GM19463 (cell line): ENCODE measurements around the gene CIITA.

ENCODE experiments used
- ATAC-seq: cut with Tn5 transposase; IDR thresholded peaks from one replicate; pipeline ENCODE4 v1.9.1; 2021; ENCODE audit warnings: mild to moderate bottlenecking, moderate library complexity; ENCODE audit not compliant: unreplicated experiment

The CIITA gene

DNA sequence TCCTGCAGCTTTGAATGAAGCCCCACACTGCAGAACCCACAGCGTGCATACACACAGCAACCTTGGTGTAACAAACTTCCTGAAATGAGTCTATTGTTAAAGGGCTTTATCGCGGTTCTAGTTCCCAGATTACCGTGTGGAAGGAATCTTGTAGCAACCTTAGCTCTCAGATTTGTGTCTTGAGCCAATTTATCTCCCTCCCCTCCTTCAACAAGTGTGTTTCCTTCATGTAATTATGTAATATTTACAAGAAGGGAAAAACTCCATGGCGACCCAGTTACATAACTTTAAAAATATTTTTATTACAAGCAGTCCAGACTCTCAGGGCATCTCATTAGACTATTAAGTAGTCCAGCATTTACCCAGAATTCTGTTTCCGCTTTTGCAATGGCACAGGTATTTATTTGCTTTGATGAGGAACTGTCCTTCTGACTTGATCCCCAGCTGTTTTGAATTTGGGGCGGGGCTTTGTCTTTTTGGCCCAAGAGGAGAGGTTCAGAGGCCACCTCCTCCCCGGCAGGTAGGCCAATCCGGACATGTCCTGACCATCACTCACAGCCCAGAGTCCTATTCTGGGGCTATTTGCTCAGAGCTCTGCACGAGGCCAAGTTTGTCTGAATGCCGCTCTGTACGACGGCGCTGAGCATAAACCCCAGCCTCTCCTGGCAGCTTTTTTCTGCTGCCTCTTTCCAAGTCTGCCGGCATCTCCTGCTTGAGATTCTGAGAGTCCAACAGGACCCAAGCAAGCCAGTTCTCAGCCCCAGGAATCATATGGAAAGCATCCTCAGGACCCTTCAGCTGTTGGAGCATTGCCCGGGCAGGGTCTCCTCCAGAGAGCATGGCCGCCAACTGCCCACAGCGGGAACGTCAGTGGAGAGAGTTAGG lies 103.0 kb downstream of the CIITA start:
- ATAC-seq: no peak

DNA sequence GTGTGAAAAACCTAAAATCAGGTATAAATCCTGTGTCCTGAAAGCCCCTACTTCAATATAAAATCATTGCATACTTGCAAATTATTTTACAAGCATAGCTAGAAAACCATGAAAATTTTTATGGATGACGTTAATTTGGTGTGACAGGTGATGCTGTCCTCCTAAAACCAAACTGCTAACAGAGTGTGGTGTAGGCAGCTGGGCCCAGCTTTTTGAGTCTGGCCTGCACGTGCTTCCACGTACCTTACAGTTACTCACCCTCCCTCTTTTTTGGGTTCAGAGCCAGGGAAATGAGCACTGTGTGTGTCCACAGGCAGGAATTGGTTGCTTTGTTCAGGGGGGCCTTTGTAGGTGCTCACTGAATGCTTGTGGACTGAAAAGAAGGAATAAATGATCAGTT lies 103.8 kb downstream of the CIITA start:
- ATAC-seq: no peak

DNA sequence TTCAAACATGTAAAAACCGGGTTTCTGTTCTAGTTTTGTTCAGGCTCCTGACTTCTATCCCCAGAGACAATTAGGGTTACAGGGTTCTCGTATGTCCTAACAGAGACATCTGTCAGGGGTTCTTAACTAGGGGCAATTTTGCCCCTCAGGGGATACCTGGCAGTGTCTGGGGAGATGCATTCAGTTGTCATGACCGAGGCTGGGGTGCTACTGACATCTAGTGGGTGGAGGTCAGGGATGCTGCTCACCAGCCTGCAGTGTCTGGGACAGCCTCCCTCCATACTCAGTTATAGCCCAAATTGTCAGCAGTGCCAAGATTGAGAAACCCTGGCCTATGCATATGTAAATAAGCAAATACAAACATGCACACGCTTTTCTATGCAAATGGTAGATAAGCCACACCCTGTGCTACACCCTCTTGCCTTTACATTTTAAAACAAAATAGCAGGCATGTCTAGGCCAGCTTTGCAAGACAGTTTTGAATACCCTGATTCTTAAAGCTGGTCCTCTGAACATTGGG lies 104.8 kb downstream of the CIITA start:
- ATAC-seq: peak; percentile 67

DNA sequence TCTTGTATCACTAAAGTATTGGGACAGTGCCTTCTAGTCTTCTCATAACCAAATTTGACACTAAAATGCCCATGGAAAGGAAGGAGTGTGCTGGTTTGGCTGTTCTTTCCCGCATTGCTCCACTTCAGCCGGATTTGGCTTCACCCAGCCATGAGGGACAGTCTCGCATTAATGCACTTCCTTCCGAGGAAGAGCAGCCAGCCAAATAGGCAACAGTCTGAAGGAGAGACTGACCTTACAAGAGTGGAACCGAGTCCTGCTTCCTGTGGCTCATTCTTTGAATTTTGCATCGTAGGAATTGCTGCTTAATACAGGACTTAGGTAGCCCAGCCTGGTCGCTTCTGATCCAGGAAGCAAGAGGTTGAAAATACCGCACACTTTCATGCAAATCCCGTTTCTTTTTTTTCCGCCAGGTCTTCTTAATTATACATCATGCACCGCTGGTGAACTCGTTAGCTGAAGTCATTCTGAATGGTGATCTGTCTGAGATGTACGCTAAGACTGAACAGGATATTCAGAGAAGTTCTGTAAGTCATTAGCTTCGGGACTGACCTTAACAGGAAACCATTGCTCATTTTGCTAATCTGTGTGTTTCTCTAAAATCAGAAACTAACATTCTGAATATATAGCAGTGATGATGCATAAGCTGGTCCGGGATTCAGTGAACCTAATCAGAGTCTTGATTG lies 105.6 kb downstream of the CIITA start:
- peak; percentile 46 for ATAC-seq

DNA sequence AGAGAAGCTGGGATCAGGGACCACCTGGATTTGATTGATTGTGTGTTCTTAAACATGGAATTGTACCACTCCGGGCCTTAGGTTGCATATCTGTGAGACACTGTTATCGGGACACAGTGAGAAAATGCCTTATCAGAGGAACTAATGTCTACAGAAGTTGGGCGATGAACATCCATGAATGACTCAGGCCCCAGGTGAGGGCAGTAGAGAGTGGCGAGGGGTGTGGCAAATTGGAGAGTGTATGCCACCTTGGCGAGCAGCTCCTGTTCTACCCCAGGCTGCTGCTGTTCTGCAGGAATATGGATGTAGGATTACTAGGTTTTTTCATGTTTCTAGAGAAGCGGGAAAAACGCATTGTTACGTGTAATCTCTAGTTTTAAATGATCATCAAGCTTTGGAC lies 106.2 kb downstream of the CIITA start:
- peak; percentile 33 for ATAC-seq

DNA sequence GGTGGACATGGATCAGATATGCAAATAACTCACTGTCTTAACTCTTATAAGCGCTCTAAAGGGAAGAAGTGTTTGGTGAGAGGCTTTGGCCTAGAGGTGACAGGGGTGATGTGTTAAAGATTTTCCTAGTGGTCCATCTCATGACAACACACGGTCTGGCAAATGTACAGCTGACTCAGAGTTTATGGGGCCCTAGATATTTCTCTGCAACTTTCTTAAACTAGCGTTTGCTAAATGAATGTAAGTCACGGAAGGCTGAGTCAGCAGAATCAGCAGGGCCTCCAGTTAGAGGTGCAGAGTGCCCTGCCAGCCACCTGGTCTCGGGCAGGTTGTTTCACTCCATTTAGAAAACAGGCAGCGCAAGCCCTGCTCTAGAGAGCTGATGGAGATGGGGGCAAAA lies 107.5 kb downstream of the CIITA start:
- no peak for ATAC-seq
